ENCODE data around the gene SPAG16.

Gene SPAG16

GRCh38 chr2:214232271-214232670 is 948.0 kb downstream of the SPAG16 start:
- no peak overlapping the region for H3K4me3 ChIP-seq (ENCODE audit: low read depth, low read length)
- in situ Hi-C loops (cut with HindIII; ENCODE audit: low sequenced_read_pairs) = no loop called here
- TF ChIP-seq CTCF (IDR thresholded peaks at IDR 0.05; ENCODE audit: low read depth, low read length, missing control alignments) = no peak
- DNase-seq (ENCODE audit: low read depth) = no peak

- H3K4me3 ChIP-seq (ENCODE audit: low read depth, low read length) = no peak overlapping the region
- DNase-seq (ENCODE audit: low read depth) = no peak
- no peak for TF ChIP-seq CTCF (IDR thresholded peaks at IDR 0.05; ENCODE audit: low read depth, low read length, missing control alignments)
- in situ Hi-C loops (cut with HindIII; ENCODE audit: low sequenced_read_pairs) = no loop called here
Observed at GRCh38 chr2:214233164-214233563, 948.9 kb downstream of the SPAG16 start.

GRCh38 chr2:214242797-214243196 is 958.5 kb downstream of the SPAG16 start:
- no peak overlapping the region for H3K4me3 ChIP-seq (ENCODE audit: low read depth, low read length)
- in situ Hi-C loops (cut with HindIII; ENCODE audit: low sequenced_read_pairs) = loop anchor here (10.0 kb wide), 1 partner anchor 152 kb away; no protein-coding TSS in a partner anchor
- no peak for TF ChIP-seq CTCF (IDR thresholded peaks at IDR 0.05; ENCODE audit: low read depth, low read length, missing control alignments)
- no peak for DNase-seq (ENCODE audit: low read depth)

- no peak for TF ChIP-seq CTCF (IDR thresholded peaks at IDR 0.05; ENCODE audit: low read depth, low read length, missing control alignments)
- H3K4me3 ChIP-seq (ENCODE audit: low read depth, low read length) = no peak overlapping the region
- DNase-seq (ENCODE audit: low read depth) = peak; percentile 15
- in situ Hi-C loops (cut with HindIII; ENCODE audit: low sequenced_read_pairs) = loop anchor here (10.0 kb wide), 1 partner anchor 150 kb away; no protein-coding TSS in a partner anchor
Observed at GRCh38 chr2:214244847-214245246, 960.6 kb downstream of the SPAG16 start.

- TF ChIP-seq CTCF (IDR thresholded peaks at IDR 0.05; ENCODE audit: low read depth, low read length, missing control alignments) = no peak
- DNase-seq (ENCODE audit: low read depth) = no peak
- no peak overlapping the region for H3K4me3 ChIP-seq (ENCODE audit: low read depth, low read length)
- in situ Hi-C loops (cut with HindIII; ENCODE audit: low sequenced_read_pairs) = loop anchor here (10.0 kb wide), 1 partner anchor 148 kb away; no protein-coding TSS in a partner anchor
Observed at GRCh38 chr2:214246417-214246816, 962.2 kb downstream of the SPAG16 start.

- TF ChIP-seq CTCF (IDR thresholded peaks at IDR 0.05; ENCODE audit: low read depth, low read length, missing control alignments) = no peak
- in situ Hi-C loops (cut with HindIII; ENCODE audit: low sequenced_read_pairs) = loop anchor here (10.0 kb wide), 1 partner anchor 147 kb away; no protein-coding TSS in a partner anchor
Observed at GRCh38 chr2:214247531-214247930, 963.3 kb downstream of the SPAG16 start.

More at GRCh38 chr2:214247531-214247930, 963.3 kb downstream of the SPAG16 start:
- DNase-seq (ENCODE audit: low read depth) = no peak
- no peak overlapping the region for H3K4me3 ChIP-seq (ENCODE audit: low read depth, low read length)

Measured in astrocyte of the cerebellum (primary cell).